ENCODE data around the gene TSPEAR. TPM values are rescaled to one million over a fixed set of nuclear protein-coding genes. Genes with fewer than 3 reads are reported as not detected.
"Not testable (repeated sequence)": the region's sequence is repeated elsewhere in the genome, so short reads cannot be mapped to it uniquely, and the experiment has no call there.

Gene TSPEAR
- total and polyA plus RNA-seq, 8 donors, result 0.05 to 0.29 (median 0.12) TPM; not detected in 4

DNA sequence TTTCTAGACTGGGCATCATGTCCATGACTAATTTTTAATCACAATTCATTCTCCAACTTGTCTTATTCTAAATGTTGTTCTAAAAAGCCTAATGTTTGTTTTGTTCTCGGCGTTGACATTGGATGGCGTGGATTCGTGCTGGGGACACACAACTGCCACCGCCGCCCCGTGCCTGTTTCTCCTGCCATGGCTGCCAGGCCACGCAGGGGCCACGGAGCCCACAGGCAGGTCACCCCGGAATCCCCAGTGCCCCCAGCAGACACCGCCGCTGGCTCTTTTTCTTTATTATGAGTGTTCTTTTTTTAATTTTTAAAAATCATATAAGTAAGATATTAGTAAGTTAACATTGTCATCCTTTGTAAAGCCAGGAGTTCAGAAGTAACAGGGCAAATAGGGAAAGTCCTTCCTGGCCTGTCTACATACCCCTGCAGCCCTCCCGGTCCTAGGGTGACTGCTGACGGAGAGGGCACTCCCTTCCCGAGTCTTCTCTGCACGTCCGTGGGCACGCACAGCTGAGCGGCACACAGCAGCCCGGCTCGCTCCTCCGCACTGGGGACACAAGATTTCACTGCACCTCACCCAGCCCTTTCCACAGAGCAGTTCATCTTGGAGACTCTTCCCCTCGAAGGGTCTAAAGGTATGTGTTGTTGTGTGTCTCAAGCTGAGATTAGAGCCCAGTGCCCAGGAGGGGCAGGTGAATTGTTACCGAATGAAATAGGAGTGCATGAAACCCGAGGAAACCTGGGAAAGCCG, 203.5 kb downstream of the TSPEAR start:
- Histone ChIP-seq H3K4me1 (peaks cover 7 to 15% (median 13%) of the 10 kb centered on the region in 4 donors), H3K9me3 (no peaks in the 10 kb centered on the region), H3K27me3 (peaks cover 0 to 78% (median 5%) of the 10 kb centered on the region in 3 donors), H3K4me3 (no peak overlapping the region), H3K27ac (no peak overlapping the region), H3K36me3 (no peaks in the 10 kb centered on the region)
- no peak for DNase-seq
- no peak for TF ChIP-seq POLR2A (IDR thresholded peaks at IDR 0.05)
- no peak for TF ChIP-seq EP300 (IDR thresholded peaks at IDR 0.05)
- TF ChIP-seq, protein P1, sequence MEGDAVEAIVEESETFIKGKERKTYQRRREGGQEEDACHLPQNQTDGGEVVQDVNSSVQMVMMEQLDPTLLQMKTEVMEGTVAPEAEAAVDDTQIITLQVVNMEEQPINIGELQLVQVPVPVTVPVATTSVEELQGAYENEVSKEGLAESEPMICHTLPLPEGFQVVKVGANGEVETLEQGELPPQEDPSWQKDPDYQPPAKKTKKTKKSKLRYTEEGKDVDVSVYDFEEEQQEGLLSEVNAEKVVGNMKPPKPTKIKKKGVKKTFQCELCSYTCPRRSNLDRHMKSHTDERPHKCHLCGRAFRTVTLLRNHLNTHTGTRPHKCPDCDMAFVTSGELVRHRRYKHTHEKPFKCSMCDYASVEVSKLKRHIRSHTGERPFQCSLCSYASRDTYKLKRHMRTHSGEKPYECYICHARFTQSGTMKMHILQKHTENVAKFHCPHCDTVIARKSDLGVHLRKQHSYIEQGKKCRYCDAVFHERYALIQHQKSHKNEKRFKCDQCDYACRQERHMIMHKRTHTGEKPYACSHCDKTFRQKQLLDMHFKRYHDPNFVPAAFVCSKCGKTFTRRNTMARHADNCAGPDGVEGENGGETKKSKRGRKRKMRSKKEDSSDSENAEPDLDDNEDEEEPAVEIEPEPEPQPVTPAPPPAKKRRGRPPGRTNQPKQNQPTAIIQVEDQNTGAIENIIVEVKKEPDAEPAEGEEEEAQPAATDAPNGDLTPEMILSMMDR (IDR thresholded peaks at IDR 0.05), result no peak
- no peak for TF ChIP-seq POLR2AphosphoS5 (IDR thresholded peaks at IDR 0.05)
- WGBS, 5 donors, result 79 to 83% (median 81%) methylated on average over 26 of the region's 26 CpGs
- intact Hi-C loops (cut with DNase I; ENCODE audit: low total_unique reads), result no loop called here

DNA sequence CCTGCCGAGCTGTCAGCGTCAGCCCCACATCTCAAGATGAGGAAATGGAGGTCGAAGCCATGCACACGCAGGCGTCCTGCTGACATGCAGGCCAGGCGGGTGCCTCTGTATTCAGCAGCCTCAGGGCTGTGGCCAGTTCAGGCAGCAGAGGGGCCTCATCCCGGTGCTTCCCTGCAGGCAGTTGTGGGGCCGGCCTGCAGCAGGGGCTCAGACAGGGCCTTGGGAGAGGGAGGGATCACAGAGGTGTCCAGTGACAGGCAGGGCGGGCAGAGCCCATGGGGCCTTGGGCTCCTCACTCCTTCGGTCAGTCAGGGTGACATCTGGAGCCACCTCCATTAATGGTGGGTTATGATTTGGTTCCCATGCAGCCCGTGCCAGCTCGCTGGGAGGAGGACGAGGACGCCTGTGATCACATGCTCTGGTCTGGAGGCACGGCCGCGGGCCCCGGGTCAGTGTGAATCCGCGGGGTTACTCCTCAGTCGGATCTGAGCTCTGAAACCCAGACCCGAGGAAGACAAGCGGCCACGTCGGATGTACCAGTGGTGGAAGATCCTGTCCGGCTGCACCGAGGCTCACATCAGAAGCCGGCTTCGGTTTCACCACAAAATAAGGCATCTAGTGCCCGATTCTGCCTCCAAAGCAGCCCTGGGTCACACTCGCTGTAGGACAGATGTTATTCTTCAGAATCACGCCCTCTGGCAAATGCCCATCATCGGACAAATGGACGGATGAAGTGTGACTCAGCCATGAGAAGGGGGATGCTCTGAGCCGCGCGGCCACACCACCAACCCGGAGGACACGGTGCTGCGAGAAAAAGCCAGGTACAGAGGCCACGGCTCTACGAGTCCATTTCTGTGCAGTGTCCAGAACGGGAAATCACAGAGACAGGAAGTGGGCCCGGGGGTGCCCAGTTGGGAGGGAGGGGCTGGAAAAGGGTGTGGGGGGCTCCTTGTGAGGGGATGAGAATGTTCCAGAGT, 204.8 kb downstream of the TSPEAR start:
- DNase-seq, result no peak
- peaks cover 0 to 73% (median 5%) of the 10 kb centered on the region in 3 donors for H3K27me3 ChIP-seq
- no peaks in the 10 kb centered on the region for H3K36me3 ChIP-seq
- no peak overlapping the region for H3K4me3 ChIP-seq
- peaks cover 7 to 15% (median 13%) of the 10 kb centered on the region in 4 donors for H3K4me1 ChIP-seq
- no peaks in the 10 kb centered on the region for H3K9me3 ChIP-seq
- intact Hi-C loops (cut with DNase I; ENCODE audit: low total_unique reads), result no loop called here
- 76 to 89% (median 86%) methylated on average over 29 to 44 of the region's 44 CpGs for whole genome bisulfite sequencing, 5 donors
- TF ChIP-seq EP300 (IDR thresholded peaks at IDR 0.05) (no peak), POLR2AphosphoS5 (IDR thresholded peaks at IDR 0.05) (no peak), POLR2A (IDR thresholded peaks at IDR 0.05) (no peak)
- TF ChIP-seq, protein P1 (IDR thresholded peaks at IDR 0.05), result no peak
- no peak overlapping the region for H3K27ac ChIP-seq

DNA sequence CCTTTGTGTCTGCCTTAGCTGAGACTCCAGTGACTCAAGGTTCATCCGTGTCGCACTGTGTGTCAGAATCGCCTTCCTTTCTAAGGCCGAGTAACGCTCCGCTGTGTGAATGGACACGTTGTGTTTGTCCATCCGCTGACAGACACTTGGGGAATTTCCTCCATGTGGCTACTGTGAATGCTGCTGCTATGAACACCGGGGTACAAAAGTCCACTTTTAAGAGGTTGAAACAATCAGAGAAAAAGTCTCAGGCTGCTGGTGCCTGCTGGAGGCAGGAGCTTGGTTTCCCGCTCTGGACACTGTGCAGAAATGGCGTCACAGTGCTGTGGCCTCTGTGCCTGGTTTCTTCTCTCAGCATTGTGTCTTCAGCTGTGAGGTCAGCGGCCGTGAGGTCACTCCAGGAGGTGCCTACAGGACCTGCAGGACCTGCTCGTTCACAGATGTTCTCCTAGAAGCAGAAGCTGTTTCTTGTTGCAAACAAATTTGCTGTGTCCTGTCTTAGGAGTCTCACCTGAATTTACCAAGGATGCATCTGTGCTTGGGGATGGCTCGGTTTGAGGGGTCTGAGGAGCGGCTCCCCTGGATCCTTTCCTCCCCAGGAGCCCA, 205.6 kb downstream of the TSPEAR start:
- DNase-seq, result peak in 1 of 2 donors; percentile 25
- intact Hi-C loops (cut with DNase I; ENCODE audit: low total_unique reads), result no loop called here
- no peaks in the 10 kb centered on the region for H3K36me3 ChIP-seq
- peaks cover 0 to 68% (median 5%) of the 10 kb centered on the region in 3 donors for H3K27me3 ChIP-seq
- no peak overlapping the region for H3K27ac ChIP-seq
- 50 to 72% (median 58%) methylated on average over 16 of the region's 16 CpGs for WGBS, 5 donors
- TF ChIP-seq, protein P1 (IDR thresholded peaks at IDR 0.05), result no peak
- TF ChIP-seq POLR2A (IDR thresholded peaks at IDR 0.05) (no peak), POLR2AphosphoS5 (IDR thresholded peaks at IDR 0.05) (no peak), EP300 (IDR thresholded peaks at IDR 0.05) (no peak)
- H3K4me3 ChIP-seq, result no peak overlapping the region
- H3K4me1 ChIP-seq, result peaks cover 6 to 14% (median 12%) of the 10 kb centered on the region in 4 donors
- no peaks in the 10 kb centered on the region for H3K9me3 ChIP-seq

DNA sequence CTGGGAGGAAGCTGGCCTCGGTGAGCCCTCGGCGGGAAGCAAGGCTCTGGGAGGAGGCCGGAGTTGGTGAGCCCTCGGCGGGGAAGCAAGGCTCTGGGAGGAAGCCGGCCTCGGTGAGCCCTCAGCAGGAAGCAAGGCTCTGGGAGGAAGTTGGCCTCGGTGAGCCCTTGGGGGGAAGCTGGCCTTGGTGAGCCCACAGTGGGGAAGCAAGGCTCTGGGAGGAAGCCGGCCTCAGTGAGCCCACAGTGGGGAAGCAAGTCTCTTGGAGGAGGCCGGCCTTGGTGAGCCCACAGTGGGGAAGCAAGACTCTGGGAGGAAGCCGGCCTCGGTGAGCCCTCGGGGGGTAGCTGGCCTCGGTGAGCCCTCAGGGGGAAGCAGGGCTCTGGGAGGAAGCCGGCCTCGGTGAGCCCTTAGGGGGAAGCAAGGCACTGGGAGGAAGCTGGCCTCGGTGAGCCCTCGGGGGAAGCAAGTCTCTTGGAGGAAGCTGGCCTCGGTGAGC, 207.4 kb downstream of the TSPEAR start:
- Histone ChIP-seq H3K4me3 (no peak overlapping the region), H3K4me1 (peaks cover 0 to 6% (median 4%) of the 10 kb centered on the region in 4 donors), H3K27ac (no peak overlapping the region), H3K36me3 (no peaks in the 10 kb centered on the region), H3K9me3 (no peaks in the 10 kb centered on the region), H3K27me3 (peaks cover 0 to 66% (median 0%) of the 10 kb centered on the region in 3 donors)
- TF ChIP-seq POLR2A (IDR thresholded peaks at IDR 0.05) (no peak), POLR2AphosphoS5 (IDR thresholded peaks at IDR 0.05) (no peak), EP300 (IDR thresholded peaks at IDR 0.05) (no peak)
- TF ChIP-seq, protein P1 (IDR thresholded peaks at IDR 0.05), result no peak
- WGBS, 5 donors, result 62 to 83% (median 76%) methylated on average over 20 of the region's 20 CpGs
- intact Hi-C loops (cut with DNase I; ENCODE audit: low total_unique reads), result no loop called here
- DNase-seq, result no peak

DNA sequence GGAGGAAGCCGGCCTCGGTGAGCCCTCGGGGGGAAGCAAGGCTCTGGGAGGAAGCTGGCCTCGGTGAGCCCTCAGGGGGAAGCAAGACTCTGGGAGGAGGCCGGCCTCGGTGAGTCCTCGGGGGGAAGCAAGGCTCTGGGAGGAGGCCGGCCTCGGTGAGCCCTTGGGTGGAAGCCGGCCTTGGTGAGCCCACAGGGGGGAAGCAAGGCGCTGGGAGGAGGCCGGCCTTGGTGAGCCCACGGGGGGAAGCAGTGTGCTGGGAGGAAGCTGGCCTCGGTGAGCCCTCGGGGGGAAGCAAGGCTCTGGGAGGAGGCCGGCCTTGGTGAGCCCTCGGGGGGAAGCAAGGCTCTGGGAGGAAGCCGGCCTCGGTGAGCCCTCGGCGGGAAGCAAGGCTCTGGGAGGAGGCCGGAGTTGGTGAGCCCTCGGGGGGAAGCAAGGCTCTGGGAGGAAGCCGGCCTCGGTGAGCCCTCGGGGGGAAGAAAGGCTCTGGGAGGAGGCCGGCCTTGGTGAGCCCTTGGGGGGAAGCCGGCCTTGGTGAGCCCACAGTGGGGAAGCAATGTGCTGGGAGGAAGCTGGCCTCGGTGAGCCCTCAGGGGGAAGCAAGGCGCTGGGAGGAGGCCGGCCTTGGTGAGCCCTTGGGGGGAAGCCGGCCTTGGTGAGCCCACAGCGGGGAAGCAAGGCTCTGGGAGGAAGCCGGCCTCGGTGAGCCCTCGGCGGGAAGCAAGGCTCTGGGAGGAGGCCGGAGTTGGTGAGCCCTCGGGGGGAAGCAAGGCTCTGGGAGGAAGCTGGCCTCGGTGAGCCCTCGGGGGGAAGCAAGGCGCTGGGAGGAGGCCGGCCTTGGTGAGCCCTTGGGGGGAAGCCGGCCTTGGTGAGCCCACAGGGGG, 208.1 kb downstream of the TSPEAR start:
- H3K9me3 ChIP-seq; intact Hi-C loops (cut with DNase I; ENCODE audit: low total_unique reads); H3K36me3 ChIP-seq; H3K27ac ChIP-seq; DNase-seq; H3K4me3 ChIP-seq: not testable (repeated sequence)
- Histone ChIP-seq H3K4me1 (peaks cover 0 to 10% (median 9%) of the 10 kb centered on the region in 4 donors), H3K27me3 (peaks cover 0 to 66% (median 0%) of the 10 kb centered on the region in 3 donors)
- WGBS, 5 donors, result 75 to 92% (median 85%) methylated on average over 40 to 44 of the region's 44 CpGs
